HG02798 (cell line): ENCODE data around the gene CFAP61.

Experiments used
- ATAC-seq: cut with Tn5 transposase; IDR thresholded peaks from one replicate; pipeline ENCODE4 v1.9.1; 2021; ENCODE audit warnings: mild to moderate bottlenecking; ENCODE audit not compliant: unreplicated experiment, poor library complexity

Gene CFAP61

DNA sequence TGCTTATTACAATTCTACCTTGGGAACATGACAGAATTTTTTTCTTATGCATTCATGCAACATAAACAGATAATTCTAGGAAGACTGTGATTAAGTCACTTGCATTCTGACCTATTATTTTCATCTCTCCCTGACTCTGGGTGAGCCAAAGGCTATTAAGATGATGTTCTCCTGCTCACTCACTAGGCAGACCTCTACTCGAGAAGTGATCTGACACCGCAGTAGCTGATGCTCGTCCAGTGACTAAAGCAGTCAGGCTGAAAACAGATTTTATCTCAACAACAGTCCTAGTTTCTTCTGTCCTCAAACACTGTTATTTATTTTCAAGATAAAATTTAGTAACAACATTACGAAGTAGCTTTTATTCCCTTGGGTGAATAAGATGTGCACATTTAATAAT is 17.8 kb upstream of the CFAP61 start:
- no peak for ATAC-seq

- no peak for ATAC-seq
These were observed 15.6 kb upstream of the CFAP61 start for GRCh38 chr20:20036756-20037155.

DNA sequence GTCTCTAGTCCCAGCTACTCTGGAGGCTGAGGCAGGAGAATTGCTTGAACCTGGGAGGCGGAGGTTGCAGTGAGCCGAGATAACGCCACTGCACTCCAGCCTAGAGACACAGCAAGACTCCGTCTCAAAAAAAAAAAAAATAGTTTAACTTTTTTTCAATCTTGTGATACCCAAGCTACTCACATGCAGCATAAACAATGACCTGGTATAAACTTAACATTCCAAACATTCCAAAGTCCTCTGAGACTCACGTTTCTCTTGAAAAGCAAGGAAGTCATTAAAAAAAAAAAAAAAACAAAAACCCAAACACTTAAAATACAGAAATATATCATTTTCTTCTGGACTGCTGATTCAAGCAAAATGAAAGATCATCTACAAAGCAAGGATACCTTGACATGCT is 14.4 kb upstream of the CFAP61 start:
- no peak for ATAC-seq

GRCh38 chr20:20038586-20038985 is 13.7 kb upstream of the CFAP61 start:
- no peak for ATAC-seq

- ATAC-seq: no peak
These were observed 12.5 kb upstream of the CFAP61 start for GRCh38 chr20:20039752-20040387.

- no peak for ATAC-seq
These were observed 612 bp upstream of the CFAP61 start for GRCh38 chr20:20051767-20052073.

- no peak for ATAC-seq
These were observed 8.1 kb downstream of the CFAP61 start for GRCh38 chr20:20060234-20060998.

DNA sequence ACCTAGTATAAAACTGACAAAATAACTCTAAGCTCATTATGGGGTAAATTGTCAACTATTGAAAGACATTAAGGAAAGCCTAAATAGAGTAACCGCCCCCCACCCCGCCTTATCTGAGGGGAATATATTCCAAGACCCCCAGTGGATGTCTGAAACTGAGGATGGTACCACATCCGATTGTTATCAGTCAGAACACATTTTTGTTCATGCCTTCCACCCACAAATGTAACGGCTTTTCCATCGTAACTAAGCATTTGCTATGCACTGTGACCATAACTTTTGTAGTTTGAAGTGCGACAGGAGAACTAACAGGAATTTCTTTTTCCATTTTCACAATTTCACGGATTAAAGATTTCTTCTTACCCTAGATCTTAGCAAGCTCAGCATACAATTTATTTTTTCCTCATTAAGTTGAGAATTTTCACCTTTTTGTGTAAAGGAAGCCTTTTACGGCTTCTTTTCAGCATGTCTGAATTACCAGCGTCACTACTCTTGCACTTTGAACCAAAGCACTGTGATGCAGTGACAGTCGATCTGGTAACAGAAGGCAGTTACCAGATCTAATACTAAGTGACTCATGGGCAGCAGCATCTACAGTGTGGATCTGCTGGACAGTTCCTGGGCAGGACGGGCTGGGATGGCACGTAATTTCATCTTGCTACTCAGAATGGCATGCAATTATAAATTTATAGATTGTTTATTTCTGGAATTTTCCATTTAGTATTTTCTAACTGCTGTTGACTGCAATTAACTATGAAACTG is 11.8 kb downstream of the CFAP61 start:
- ATAC-seq: no peak

DNA sequence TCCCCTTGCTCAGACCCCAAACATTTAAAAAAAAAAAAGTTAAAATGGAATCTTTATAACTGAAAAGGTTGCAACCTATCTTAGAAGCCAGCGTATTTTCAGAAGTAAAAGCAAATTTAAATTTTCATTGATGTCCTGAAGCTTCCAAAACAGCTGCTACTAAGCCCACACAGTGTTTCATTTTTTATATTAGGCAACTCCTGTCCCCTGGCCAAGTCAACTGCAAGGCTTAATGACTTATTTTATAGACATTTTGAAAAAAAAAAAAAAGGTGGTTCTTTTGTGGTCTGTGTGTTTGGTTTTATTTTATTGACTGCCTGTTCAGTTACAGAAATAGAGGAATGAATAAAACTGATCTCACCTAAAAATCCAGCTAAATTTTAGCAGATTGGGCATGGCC is 13.0 kb downstream of the CFAP61 start:
- no peak for ATAC-seq

DNA sequence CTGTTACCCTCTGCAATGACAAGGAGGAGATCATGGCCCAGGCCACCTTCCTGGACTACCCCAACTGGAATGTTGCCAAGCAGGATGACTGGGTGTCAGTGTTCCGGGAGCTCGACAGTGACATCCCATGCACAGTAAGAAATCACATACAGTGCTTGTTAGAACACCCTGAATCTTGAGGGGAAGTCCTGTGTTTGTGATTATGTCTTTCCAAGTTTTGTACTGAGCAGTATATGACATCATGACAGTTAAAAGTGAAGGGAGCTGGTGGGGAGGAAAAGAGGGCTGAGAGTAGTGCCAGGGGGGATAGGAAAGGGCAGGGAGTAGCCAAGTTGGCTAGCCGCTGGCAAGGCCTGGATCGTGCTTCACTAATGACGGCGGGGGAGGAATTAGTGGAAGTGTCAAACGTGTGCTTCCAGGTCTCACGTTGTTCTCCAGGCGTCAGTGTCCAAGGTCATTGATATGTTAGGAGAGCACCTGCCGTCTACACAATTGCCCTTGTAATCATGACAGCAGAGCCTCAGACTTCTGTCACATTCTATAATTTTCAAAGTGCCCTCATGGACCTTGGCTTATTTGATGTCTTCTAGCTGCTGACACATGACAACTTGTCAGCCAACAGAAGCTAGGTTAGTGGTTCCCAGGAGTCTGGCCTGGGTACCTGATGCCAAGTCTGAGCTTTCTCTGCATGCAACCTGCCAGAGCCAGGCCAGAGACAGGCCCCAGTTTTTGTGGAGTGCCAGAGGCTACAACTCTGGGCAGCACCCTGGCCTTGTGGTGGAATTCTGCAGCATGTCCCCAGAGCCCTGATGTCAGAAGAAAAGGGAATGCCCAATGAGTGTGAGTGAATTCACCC is 18.8 kb downstream of the CFAP61 start:
- ATAC-seq: no peak

DNA sequence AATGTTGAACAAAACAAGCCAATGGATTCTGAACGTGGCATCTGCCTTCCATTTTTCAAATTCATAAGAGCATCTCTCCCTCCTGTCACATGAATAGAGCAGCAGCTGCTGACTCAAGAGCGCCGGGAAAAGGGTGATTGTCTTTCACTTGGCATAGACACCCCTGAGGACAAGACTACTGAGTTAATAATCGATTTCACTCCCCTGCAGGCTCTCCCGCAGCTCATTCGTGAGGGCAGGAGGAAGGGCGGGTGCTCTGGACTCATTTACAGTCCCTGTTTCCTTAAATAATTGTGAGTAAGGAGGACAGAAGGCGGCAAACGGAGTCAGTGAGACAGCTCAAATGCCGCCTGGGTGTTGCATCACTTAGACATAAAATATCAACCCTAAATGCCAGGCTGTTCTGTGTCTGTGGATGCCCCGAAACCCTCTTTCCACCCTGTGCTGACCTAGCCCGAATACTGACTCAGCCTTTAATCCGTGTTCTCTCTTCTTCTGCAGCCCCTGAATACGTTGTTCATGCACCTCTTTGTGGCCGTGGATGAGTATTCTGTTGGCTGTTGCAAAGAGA is 21.6 kb downstream of the CFAP61 start:
- ATAC-seq: no peak

GRCh38 chr20:20075032-20075431 is 22.7 kb downstream of the CFAP61 start:
- ATAC-seq: no peak

GRCh38 chr20:20076297-20077065 is 24.1 kb downstream of the CFAP61 start:
- ATAC-seq: no peak

GRCh38 chr20:20078041-20078440 is 25.7 kb downstream of the CFAP61 start:
- ATAC-seq: no peak

GRCh38 chr20:20079102-20079784 is 26.9 kb downstream of the CFAP61 start:
- no peak for ATAC-seq

DNA sequence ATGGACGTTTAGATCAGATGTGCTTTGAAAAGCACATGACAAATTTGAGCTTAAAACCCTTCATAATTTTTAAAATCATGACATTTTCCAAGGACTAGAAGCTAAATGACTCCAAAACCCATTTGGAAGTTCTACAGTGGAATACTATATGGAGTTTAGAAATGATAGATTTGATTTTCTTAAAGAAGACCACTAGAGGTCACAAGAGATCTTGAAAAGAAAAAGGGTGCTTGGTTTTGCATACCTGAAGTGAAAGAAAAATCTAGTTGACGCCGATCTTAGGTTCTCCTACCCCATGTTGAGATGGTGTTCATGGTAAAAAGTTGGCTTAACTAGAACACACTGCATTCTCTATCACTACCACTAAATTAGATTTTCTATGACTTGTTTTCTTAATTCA is 31.5 kb downstream of the CFAP61 start:
- peak; percentile 45 for ATAC-seq

DNA sequence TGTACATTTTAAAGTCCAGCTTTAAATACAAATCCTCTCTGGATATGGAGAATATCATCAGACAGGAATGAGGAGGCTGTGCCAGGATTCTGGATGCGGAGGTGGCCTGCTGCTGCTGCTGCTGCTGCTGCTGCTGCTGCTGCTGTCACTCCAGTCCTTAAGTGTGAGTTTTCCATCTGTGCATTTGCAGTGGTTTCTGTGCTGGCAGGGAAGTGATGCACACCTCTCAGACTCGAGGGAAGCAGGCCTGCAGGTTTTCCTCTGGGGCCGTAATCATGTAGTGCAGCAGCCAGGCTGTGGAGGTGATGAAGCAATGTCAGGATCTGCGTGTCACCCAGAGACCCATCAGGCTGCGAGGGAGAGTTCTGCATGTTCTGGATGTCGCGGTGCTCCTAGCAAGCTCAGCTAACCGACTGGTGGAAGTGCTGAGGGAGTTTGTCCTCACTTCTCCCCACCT is 32.0 kb downstream of the CFAP61 start:
- ATAC-seq: no peak

DNA sequence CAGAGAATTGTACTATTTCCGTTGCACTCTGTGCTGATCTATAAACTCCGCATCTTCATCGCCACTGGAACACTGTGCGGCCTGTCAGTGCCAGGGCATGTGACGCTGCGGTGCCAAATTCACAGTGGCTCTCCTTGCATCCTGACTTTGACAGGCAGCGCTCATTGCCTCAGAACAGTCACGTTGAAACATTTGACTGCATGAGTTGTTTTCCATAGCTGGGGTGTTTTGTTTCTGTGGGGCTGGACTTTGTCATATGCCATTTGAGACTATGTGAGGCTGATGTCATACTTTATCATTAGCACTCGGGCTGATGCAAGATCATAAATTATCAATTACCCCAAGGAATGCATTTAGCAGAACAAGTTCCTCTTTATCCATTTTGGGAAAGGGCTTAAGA is 32.7 kb downstream of the CFAP61 start:
- ATAC-seq: no peak

GRCh38 chr20:20085812-20086211 is 33.5 kb downstream of the CFAP61 start:
- ATAC-seq: no peak
